IMR-90 (cell line): ENCODE results near the gene S100A6.

Experiments used
- CTCF ChIP-seq: conservative IDR thresholded peaks from 2 replicates; pipeline ENCODE4 v1.5.1; 2012; ENCODE audit warnings: mild to moderate bottlenecking, low read depth, low read length, improper control_type of control experiment
- ELK1 ChIP-seq: fragments of 150-350 bp; IDR thresholded peaks from 2 replicates; pipeline ENCODE4 v1.6.1; 2016; ENCODE audit warnings: low read depth, mild to moderate bottlenecking, low read length, moderate library complexity, borderline replicate concordance
- MAZ ChIP-seq: IDR thresholded peaks from 2 replicates; pipeline ENCODE4 v1.6.1; 2012; ENCODE audit warnings: low read depth, mild to moderate bottlenecking, low read length, improper control_type of control experiment, moderate library complexity, borderline replicate concordance

- no peak for TF ChIP-seq CTCF
- no peak for TF ChIP-seq MAZ
- TF ChIP-seq ELK1 = no peak
Observed at GRCh38 chr1:153538315-153538821, 2.6 kb upstream of the S100A6 start.
